ENCODE measurements around the gene KDM1B.
"Not testable (repeated sequence)": the region's sequence is repeated elsewhere in the genome, so short reads cannot be mapped to it uniquely, and the experiment has no call there.

The KDM1B gene

DNA sequence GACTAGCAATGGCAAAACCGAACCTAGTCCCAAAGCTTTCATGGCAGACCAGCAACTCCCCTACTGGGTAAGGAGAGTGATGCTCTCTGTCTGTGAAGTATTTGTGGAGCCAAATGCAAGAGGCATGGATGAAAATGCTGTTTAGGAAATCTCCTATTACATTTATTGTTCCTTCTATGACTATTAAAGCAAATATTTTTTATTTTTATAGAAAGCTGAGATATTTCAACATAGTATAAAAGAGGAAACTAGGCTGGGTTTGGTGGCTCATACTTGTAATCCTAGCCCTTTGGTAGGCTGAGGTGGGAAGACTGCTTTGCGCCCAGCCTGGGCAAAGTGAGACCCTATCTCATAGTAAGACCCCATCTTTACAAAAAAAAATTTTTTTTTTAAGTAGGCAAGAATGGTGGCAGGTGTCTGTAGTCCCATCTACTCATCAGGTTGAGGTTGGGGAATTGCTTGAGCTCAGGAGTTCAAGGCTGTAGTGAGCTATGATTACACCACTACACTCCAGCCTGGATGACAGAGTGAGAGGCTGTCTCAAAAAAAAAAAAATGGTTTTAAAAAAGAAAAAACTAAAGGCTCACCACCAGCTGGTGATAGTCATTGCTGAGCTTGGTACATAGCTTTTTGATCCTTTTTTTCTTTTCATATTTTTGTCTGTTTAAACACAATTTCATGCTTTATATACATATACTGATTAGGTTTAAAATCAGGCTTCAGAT, 11.3 kb downstream of the KDM1B start:
- H3K9me3 Mint-ChIP-seq = peaks cover 4% of the 10 kb centered on the region
- peaks cover 40% of the 10 kb centered on the region for H3K36me3 Mint-ChIP-seq (ENCODE audit: low read depth)
- TF ChIP-seq, protein P1, sequence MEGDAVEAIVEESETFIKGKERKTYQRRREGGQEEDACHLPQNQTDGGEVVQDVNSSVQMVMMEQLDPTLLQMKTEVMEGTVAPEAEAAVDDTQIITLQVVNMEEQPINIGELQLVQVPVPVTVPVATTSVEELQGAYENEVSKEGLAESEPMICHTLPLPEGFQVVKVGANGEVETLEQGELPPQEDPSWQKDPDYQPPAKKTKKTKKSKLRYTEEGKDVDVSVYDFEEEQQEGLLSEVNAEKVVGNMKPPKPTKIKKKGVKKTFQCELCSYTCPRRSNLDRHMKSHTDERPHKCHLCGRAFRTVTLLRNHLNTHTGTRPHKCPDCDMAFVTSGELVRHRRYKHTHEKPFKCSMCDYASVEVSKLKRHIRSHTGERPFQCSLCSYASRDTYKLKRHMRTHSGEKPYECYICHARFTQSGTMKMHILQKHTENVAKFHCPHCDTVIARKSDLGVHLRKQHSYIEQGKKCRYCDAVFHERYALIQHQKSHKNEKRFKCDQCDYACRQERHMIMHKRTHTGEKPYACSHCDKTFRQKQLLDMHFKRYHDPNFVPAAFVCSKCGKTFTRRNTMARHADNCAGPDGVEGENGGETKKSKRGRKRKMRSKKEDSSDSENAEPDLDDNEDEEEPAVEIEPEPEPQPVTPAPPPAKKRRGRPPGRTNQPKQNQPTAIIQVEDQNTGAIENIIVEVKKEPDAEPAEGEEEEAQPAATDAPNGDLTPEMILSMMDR (IDR thresholded peaks at IDR 0.05; ENCODE audit: unreplicated experiment in 3 of 3) = no peak
- H3K4me3 Mint-ChIP-seq = no peak overlapping the region
- peaks cover 3% of the 10 kb centered on the region for H3K4me1 Mint-ChIP-seq
- no peaks in the 10 kb centered on the region for H3K27me3 Mint-ChIP-seq (ENCODE audit: low read depth)
- no peak overlapping the region for H3K27ac Mint-ChIP-seq

DNA sequence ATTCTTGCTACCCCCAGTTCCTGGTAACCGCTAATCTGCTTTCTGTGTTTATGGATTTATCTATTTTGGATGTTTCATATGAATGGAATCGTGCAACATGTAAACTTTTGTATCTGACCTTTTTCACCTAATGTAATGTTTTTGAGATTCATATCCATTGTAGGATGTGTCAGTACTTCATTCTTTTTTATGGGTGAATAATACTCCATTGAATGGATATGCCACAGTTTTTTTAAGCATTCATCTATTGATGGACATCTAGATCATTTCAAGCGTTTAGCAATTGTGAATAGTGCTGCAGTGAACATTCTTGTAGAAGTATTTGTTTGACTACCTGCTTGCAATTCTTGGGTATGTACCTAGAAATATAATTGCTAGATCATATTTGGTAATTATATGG, 13.0 kb downstream of the KDM1B start:
- H3K36me3 Mint-ChIP-seq (ENCODE audit: low read depth) = peaks cover 34% of the 10 kb centered on the region
- H3K9me3 Mint-ChIP-seq = peaks cover 4% of the 10 kb centered on the region
- H3K4me1 Mint-ChIP-seq = no peaks in the 10 kb centered on the region
- TF ChIP-seq, protein P1 (IDR thresholded peaks at IDR 0.05; ENCODE audit: unreplicated experiment in 3 of 3) = no peak
- H3K4me3 Mint-ChIP-seq = no peak overlapping the region
- no peak overlapping the region for H3K27ac Mint-ChIP-seq
- no peaks in the 10 kb centered on the region for H3K27me3 Mint-ChIP-seq (ENCODE audit: low read depth)

- H3K27me3 Mint-ChIP-seq (ENCODE audit: low read depth) = no peaks in the 10 kb centered on the region
- no peak overlapping the region for H3K27ac Mint-ChIP-seq
- H3K36me3 Mint-ChIP-seq (ENCODE audit: low read depth) = peaks cover 57% of the 10 kb centered on the region
- H3K9me3 Mint-ChIP-seq = peaks cover 16% of the 10 kb centered on the region
- no peak overlapping the region for H3K4me3 Mint-ChIP-seq
- H3K4me1 Mint-ChIP-seq = no peaks in the 10 kb centered on the region
- TF ChIP-seq, protein P1 (IDR thresholded peaks at IDR 0.05; ENCODE audit: unreplicated experiment in 3 of 3) = no peak
These were observed 16.6 kb downstream of the KDM1B start for GRCh38 chr6:18171871-18172270.

GRCh38 chr6:18176198-18176597, 21.0 kb downstream of the KDM1B start:
- H3K4me3 Mint-ChIP-seq = not testable (repeated sequence)

GRCh38 chr6:18177286-18177965, 22.2 kb downstream of the KDM1B start:
- H3K27me3 Mint-ChIP-seq (ENCODE audit: low read depth) = no peaks in the 10 kb centered on the region
- TF ChIP-seq, protein P1 (IDR thresholded peaks at IDR 0.05; ENCODE audit: unreplicated experiment in 3 of 3) = no peak
- no peak overlapping the region for H3K27ac Mint-ChIP-seq
- peaks cover 14% of the 10 kb centered on the region for H3K9me3 Mint-ChIP-seq
- peaks cover 49% of the 10 kb centered on the region for H3K36me3 Mint-ChIP-seq (ENCODE audit: low read depth)
- no peaks in the 10 kb centered on the region for H3K4me1 Mint-ChIP-seq
- H3K4me3 Mint-ChIP-seq = no peak overlapping the region

More at GRCh38 chr6:18176198-18176597, 21.0 kb downstream of the KDM1B start:
- Mint-ChIP-seq H3K36me3 (ENCODE audit: low read depth) (peaks cover 57% of the 10 kb centered on the region), H3K9me3 (peaks cover 14% of the 10 kb centered on the region)
- H3K4me1 Mint-ChIP-seq; H3K27ac Mint-ChIP-seq; H3K27me3 Mint-ChIP-seq (ENCODE audit: low read depth): not testable (repeated sequence)

DNA sequence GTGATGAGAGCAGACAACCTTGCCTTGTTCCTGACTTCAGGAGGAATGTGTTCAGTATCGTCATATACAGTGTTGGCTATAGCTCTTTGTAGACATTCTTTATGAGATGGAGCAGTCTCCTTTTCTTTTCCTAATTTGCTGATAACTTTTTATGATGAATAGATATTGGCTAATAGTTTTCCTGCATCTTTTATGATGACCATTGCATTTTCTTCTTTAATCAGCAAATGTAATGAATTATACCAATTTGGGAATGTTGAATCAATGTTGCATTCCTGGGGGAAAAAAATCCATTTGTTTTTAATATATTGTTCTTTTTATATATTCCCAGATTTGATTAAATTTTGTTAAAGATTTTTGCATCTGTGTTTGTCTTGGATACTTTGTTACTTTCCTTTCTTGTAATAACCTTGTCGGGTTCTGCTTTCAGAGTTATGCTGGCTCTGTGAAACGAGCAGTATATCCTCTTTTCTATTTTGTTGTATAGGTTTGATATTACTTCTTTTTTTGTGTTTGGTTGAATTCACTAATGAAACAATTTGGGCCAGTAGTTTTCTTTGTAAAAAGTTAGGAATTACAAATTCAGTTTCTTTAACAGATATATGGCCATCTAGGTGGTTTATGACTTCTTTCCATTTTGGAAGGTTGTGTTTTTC, 23.9 kb downstream of the KDM1B start:
- no peaks in the 10 kb centered on the region for H3K27me3 Mint-ChIP-seq (ENCODE audit: low read depth)
- H3K36me3 Mint-ChIP-seq (ENCODE audit: low read depth) = peaks cover 47% of the 10 kb centered on the region
- no peak overlapping the region for H3K27ac Mint-ChIP-seq
- TF ChIP-seq, protein P1 (IDR thresholded peaks at IDR 0.05; ENCODE audit: unreplicated experiment in 3 of 3) = no peak
- H3K9me3 Mint-ChIP-seq = peaks cover 14% of the 10 kb centered on the region
- H3K4me1 Mint-ChIP-seq = peaks cover 7% of the 10 kb centered on the region
- no peak overlapping the region for H3K4me3 Mint-ChIP-seq
